Left kidney (tissue), 2 donors: ENCODE results near the gene ZMYM4. TPM values are rescaled to one million over a fixed set of nuclear protein-coding genes. Genes with fewer than 3 reads are reported as not detected.

Experiments used
- DNase-seq: peaks from one replicate; pipeline ENCODE4 v3.0.0-alpha.2; 2013
- polyA plus RNA-seq: library from polyadenylated mRNA; unstranded; fragments of 120-200 nt; gene quantifications from one replicate; pipeline ENCODE4 v1.2.1, GENCODE V29; 2013; ENCODE audit not compliant: insufficient read length

The ZMYM4 gene
- polyA plus RNA-seq, 1 donor = 90.5 TPM

DNA sequence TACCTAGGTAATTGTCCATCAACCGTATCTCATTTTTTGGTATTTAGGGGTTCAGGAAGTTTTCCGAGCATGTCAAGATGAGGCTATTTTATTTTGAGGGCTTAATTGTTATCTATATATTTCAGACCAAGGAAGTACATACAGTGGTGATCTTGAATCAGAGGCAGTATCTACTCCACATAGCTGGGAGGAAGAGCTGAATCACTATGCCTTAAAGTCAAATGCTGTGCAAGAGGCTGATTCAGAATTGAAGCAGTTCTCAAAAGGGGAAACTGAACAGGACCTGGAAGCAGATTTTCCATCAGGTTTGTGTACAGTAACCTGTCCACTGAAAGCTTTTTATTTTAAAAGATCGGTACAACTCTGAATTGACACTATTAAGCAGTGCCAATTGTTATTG lies 130.2 kb downstream of the ZMYM4 start:
- no peak for DNase-seq

DNA sequence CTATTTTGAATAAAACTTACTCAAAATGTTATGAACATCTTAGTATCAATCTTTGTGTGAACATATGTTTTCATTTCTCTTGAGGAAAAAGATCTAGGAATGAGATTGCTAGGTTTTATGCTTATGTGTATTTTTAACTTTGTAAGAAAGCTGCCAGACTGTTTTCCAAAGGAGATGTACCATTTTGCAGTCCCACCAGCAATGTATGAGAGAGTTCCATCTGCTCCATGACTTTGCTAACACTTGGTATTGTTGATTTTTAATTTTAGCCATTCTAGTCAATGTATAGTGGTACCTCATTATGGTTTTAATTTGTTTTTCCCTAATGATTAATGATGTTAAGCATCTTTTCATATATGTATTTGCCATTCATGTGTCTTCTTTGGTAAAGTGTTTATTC lies 132.5 kb downstream of the ZMYM4 start:
- DNase-seq = no peak

DNA sequence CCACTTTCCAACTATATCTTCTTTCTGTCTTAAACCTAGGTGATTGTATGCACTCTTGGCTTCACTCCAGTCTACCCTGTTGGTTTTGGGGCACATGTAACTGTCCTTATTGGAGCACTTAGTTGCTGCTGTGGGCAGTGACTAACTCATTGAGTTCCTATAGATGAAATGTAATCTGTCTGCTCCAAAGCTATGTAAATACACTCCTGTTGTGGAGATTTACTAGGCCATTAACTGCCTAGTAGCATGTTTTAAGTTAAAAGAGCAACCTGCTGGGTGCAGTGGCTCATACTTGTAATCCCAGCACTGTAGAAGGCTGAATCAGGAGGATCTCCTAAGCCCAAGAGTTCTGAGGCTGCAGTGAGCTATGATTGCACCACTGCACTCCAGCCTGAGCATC lies 137.6 kb downstream of the ZMYM4 start:
- peak; percentile 10 for DNase-seq

DNA sequence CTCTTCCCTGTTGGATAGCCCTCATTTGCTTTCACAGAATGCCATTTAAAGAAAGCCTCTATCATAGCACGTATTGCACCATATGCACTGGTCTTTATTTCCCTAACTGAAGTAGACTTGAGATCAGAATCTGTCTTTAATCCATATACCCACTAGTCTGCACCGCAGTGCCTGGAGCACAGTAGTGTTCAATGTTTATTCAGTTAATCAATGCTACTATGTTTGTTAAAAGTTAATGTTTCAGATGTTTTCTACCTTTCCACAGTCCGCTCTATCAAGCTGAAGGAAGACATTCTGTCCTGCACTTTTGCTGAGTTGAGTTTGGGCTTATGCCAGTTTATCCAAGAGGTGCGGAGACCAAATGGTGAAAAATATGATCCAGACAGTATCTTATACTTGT lies 139.2 kb downstream of the ZMYM4 start:
- DNase-seq = no peak

DNA sequence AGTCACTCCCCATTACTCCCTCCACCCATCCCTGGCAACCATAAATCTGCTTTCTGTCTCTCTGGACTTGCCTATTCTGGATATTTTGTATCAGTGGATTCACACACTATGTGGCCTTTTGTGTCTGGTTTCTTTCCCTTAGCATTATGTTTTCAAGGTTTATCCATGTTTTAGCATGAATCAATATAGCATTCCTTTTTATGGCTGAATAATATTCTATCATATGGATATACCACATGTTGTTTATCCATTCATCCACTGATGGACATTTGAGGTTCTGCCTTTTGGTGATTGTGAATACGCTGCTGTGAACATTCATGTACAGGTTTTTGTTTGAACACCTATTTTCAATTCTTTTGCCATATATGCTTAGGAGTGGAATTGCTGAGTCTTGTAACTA lies 140.4 kb downstream of the ZMYM4 start:
- no peak for DNase-seq

DNA sequence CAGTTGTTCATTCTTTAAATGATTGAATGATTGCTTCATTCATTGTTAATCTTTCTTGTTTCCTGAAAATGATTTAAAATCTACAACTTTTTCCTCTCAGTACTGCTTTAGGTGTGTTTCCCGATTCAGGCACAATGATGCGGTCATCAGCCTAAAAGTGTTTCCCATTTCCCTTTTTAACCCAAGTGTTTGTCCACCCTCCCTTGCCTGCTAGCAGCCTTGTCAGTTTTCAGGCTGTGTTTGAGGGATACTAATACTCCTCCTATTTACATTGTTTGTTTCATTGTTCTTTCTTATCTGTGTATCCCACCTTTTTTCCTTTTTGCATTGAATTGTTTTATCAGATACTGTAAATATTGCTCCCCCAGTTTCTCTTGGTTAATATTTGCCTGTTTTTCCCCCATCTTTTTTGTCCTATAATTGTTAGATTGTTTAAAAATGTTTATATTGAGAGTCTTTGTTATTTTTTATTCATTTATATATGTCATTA lies 157.6 kb downstream of the ZMYM4 start:
- no peak for DNase-seq

DNA sequence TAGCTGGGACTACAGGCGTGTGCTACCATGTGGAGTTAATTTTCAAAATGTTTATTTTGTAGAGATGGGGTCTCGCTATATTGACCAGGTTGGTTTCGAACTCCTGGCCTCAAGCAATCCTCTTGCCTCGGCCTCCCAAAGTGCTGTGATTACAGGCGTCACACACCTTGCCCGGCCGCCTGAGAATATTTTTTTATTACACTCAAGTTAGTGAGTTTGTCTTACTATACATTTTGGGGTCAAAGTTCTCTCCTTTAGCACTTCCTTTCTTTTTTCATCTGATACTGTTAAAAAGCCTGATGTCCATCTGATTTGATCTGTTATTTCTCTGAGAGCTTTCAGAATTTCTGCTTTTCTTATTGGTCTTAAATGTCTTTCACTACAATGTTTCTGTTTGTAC lies 159.9 kb downstream of the ZMYM4 start:
- no peak for DNase-seq

DNA sequence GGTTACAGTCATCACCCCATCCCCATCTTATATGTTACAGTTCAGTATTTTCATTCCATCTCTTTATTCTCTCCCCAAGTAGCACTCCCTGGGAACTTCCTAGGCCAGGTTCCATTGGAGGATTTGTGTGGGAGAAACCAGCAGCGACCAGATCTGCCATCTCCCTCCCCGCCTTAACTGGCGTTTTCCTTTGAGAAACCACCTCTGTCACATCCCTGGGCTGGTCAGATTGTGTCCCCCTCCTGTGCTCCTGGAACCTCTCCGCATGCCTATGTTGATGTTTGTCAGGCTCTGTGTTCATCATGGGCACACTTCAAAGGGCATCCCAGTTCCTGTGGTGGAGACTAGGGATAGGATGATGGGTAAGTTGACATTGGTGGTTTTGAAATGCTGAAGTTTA lies 162.3 kb downstream of the ZMYM4 start:
- no peak for DNase-seq

DNA sequence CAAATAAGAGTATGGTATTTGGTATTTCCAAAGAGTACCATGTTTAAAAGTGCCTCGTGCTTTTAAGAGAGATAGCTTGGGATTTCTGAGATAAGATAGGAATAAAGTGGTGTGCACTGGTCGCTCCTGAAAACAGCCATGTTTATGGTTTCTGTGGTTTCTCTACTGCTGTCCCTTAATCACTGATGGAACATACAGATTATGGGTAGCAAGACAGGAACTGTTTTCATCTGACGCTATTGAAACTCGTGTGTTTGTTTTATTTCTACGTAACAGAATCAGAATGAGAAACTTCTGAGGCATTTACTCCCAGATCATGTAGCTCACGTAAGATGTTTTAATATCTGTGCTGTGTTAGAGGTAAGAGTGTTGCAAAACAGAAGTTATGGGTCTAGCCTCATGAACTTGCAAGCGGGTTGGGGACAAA lies 162.7 kb downstream of the ZMYM4 start:
- DNase-seq = no peak

DNA sequence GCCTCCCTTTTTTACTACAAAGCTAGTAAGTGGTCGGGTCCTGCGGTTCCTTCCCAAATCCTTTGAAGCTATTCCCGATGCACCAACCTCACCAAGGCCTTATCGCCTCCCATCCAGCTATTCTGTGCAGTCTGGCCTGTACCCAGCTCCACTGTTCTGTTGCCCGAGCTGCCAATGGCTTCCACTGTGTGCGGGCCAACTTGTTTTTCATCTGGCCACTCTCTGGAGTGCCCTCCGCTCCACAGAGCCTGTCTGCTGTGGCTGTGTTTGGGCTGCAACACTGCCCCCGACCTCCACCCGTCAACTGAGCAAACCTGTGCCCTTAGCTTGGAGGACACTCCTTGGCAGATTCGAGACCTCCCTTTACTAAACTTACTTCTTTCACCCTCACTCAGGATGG lies 163.7 kb downstream of the ZMYM4 start:
- DNase-seq = no peak

DNA sequence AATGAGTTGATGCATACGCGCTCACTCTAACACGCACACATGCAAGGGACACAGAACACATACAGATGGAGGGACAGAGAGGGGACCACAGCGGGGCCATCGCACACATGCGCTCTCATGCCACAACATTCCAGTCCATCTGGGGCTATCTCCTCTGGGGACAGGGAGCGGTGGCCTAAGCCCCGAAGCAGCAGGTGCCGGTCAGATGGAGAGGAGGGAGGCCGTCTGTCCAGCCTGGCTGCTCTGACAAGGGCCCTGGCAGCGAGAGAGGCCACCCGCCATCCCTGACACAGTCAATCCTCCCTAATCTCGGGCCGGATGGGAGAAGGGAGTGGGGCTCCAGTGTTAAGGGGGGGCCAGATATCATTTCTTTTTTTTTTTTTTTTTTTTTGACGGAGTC lies 165.2 kb downstream of the ZMYM4 start:
- no peak for DNase-seq

DNA sequence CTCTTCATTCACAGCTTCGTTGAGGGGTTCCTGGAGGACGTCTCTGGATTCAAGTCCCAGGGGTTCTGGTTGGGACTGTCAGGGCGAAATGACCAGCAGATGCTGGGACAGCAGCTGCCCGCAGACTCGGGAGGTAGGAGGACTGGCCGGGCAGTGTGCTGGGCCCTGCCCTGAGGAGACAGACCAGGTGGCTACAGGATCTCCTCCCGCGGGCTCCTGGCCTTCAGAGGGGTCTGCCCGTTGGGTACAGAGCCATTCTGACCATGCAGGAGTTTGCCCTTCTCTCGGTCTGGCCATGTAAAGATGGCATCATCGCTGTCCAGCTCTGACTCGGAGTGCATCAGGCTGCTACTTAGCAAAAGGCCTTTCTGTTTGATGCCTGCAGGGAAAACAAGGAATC lies 166.2 kb downstream of the ZMYM4 start:
- no peak for DNase-seq

DNA sequence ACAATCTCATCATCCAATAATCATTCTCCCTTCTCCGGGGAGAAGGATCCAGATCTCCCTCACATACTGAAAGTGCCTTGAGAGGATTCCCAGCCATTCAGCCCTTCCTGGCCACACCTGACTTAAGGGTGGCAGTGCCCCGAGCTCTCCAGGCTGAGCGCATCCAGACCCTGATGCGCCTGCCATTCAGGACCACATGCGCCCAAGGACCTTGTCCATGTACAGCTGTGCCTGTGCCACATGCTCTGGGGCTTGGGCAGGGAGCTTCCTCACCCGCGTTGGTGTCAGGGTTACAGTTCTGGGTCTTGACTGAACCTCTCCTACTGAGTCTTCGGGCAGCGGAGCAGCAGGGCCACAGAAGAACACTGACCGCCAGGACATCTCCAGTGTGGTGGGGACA lies 167.6 kb downstream of the ZMYM4 start:
- DNase-seq = no peak

DNA sequence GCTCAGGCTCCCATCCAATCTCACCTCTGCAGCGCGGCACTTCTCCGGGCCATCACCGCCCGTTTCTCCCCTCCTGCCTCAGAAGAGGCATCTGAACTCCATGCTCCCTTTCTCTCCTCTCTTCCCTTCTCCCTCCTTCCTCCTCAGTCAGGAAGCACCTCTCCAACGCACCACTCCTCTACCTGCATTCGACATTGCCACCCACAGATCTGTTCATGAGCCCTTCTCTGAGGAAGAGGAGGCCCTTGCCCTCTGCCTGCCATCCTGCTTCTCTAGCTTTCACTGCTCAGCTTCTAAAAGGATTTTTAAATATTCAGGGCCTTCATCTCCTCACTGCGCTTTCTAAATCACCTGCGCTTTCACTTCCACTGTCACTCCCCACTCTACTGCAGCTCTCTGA lies 168.7 kb downstream of the ZMYM4 start:
- no peak for DNase-seq

DNA sequence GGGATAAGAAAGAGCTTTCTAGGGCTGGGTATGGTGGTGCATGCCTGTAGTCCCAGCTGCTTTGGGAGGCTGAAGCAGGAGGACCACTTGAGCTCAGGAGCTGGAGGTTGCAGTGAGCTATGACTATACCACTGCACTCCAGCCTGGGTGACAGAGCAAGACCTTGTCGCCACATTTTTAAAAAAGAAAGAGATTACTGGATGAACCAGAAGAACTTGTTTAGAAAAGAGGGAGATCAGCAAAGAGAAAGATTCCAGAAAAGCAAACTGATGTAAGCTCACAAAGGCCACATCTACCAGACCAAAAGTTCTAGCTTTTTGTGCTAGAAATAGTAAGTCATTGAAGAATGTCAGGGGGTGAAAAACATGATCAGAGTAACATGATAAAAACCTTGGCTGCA lies 171.1 kb downstream of the ZMYM4 start:
- DNase-seq = no peak

DNA sequence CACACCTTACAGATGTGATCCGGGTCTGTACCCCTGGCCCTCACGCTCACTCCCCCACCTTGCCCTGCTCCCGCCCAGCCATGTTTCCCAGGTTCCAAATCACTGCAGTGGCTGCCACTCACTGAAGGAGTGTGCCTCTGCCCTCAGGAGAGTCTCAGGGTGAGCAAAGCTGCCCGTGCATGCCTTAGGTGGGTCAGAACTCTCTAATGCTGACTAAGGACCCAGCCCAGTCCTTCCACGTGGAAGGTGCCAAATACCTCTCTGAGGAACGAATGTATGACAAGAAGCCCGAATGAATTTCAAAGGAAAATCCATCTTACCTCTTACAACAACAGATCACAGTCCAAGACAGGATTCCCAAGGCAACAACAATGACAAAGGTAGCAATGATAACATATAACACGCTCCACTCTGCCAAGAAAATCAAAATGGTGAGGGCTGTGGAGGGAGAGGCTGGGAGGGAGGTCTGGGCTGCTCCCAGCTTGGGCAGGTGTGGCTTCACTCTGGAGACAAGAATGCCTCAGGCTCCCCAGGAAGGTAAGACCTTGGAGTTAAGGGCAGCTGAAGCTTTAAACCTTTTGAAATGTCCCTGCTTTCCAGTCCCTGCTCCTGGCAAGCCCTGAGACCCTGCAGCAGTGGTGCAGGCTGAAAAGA lies 173.5 kb downstream of the ZMYM4 start:
- DNase-seq = no peak

DNA sequence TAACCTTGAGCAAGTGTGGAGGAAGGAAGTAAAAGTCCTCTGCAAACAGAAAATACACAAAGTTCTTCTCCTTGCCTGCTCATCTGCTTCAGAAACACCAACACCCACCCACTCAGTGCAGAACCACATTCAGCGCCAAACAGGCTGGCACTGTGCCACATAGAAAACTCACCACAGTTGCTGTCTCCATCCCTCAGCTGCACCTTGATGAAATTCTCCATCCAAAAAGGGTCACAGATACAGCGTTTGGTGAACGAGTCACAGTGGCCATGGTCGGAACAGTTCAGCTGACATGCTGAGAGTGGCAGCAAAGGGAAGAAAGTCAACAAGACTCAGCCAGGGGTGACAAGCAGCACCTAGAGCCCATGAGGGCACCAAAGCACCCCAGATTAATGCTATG lies 174.2 kb downstream of the ZMYM4 start:
- no peak for DNase-seq

DNA sequence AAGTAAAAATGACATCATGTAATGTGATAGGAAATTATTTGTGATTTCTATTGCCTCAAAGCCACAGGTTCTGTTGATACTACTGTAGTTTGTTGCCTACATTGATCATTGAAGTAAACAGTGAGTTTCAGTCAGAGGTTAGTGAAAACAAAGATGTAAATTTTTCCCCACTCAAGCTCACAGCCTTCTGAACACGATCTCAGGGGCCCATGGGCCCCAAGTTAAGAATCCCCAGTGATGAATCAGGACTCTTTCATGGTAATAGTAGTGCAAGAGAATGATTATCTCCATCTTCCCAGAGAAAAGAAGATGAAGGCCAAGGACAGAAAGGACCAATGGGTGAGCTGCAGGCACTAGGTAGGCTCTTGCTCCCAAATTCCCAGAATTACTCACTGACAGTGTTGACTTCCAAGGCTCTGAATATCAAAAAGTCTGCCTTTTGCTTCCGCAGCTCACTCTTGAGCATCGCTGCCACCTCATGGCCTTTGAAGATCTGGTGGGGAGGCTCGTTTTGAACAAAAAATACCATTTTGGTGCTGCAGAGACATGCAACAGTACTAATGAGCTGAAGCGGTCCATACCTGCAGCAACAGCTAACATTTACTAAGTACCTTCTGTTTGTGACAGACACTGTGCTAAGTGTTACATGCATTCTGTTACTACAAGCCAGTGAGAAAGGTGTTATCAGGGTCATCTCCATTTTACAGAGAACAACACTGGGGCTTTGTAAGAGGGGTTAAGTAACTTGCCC lies 175.4 kb downstream of the ZMYM4 start:
- DNase-seq = no peak

DNA sequence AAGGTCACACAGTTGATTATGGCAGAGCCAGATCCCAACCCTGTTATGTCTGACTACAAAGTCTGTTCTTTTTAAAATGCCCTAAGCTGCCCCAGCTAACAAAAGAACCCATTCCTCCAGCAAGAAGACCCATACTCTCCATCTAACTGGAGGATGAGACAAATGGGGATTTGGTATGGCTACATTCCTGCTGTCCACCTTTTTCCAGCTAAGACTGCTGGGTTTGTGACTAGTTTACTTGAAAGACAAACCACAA lies 175.9 kb downstream of the ZMYM4 start:
- no peak for DNase-seq

DNA sequence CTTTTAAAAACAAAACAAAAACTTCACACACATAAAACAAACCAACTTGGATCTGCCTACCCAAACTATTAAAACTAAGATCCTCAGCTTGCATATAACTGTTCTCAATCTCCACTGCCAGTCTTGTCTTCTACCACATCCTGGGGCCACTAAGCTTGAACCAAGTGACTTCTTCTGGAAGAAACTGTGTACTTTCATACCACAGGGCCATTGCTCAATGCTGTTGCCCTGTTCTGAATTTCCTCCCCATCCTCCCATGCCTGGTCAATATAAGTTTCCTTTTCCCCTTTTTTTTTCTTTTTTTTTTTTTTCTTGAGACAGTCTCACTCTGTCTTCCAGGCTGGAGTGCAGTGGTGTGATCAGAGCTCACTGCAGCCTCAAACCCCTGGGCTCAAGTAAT lies 178.8 kb downstream of the ZMYM4 start:
- DNase-seq = no peak

DNA sequence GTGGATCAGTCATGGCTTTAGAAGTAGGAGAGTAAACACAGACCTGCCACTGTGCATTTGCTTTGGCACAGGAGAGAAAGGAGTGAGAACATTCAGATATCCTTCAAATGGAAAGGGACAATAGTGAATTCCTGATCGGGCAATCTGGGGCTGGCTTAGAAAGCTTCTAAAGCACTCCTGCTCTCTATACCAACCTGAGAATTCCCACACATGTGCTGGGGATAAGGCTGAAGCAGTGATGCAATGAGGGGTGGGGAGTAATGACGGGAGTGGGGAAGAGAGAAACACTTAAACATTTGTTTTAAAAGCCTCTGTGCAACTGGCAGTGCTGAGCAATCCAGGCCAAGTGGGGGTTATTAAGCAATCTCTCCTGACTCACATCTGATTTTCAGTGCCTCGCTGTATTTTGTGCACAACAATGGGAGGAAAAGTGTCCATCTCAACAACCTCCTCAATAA lies 179.9 kb downstream of the ZMYM4 start:
- no peak for DNase-seq

DNA sequence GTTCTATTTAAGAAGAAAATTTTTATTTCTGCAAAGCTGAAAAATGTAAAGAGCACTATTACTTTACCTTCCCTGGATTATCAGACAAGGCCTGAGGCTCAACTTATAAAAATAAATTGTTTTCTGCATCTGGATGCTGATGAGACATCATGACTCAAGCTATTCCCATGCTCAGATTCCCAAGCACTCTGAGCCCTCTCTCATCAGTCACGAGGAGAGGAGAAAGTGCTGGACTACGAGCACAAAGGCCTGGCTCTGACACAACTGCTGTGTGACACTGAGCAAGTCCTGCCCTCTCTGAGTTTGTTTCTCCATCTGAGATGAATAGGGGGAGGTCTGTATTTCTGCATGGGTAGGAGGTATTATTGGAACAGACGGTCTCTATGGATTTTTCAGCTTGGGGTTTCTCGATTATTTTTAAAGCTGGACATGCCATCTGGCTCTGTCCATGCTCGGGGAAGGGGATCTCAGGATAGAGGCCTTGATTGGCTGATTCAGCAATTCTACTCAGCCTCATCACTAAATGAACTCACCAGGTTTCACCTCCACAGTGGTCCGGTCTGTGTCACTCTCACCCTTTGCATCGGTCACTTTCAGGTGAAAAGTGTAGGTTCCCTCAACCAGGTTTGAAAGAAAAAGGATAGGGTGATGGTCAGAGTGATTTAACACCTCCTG lies 181.0 kb downstream of the ZMYM4 start:
- no peak for DNase-seq

DNA sequence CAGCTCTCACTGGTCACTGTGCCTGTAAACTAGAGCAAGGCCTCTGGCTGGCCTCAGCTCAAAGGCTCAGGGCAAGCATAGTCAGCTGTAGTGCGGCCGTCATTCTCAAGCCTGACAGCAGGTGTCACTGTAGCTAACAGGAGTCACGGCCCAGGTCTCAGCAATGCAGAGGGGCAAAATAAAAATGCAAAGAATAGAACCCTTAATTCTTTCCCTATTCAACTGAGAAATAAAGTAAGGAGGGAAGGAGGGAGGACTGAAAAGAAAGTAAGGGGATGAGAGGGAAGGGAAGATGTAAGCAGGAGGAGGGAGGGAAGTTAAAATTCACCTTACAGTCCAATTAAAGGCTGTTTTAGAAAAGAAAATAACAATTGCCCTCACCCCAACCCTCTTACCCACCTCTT lies 182.6 kb downstream of the ZMYM4 start:
- peak; percentile 61 for DNase-seq
